Bronchial epithelial cell (primary cell): ENCODE measurements around the gene FER. TPM values are rescaled to one million over a fixed set of nuclear protein-coding genes. Genes with fewer than 3 reads are reported as not detected.

Experiments used
- DNase-seq: peaks from one replicate; pipeline ENCODE4 v3.0.0-alpha.2; 2010; ENCODE audit warnings: low read depth
- FAIRE-seq: peaks from 2 replicates; lab custom pipeline; 2011; peaks lifted over from hg19 to GRCh38; lab: Jason Lieb, UNC
- H3K27me3 ChIP-seq: 2 replicates; pipeline ENCODE4 v1.5.1; 2011; ENCODE audit warnings: low read length; ENCODE audit not compliant: control insufficient read depth, insufficient read depth
- H3K36me3 ChIP-seq: 2 replicates; pipeline ENCODE4 v1.5.1; 2011; ENCODE audit warnings: low read length; ENCODE audit not compliant: control insufficient read depth, insufficient read depth
- H3K4me3 ChIP-seq: 2 replicates; pipeline ENCODE4 v1.5.1; 2011; ENCODE audit warnings: mild to moderate bottlenecking, low read depth, low read length, control low read depth
- CTCF ChIP-seq: IDR thresholded peaks from 2 replicates; pipeline ENCODE4 v1.5.1; 2011; ENCODE audit warnings: mild to moderate bottlenecking, moderate library complexity, low read length, control low read depth, inconsistent platforms; ENCODE audit not compliant: insufficient read depth, severe bottlenecking
- total RNA-seq: library from RNA; depleted of rRNA; stranded (reverse); fragments of >200 nt; gene quantifications from 2 replicates; pipeline ENCODE4 v1.2.1, GENCODE V29; 2014

FER gene
- total RNA-seq, 1 donor from 2014 or later: 23.7 TPM

- no peak for DNase-seq
- no peak for FAIRE-seq
- Histone ChIP-seq H3K36me3 (no peaks in the 10 kb centered on the region), H3K4me3 (no peak overlapping the region), H3K27me3 (no peaks in the 10 kb centered on the region)
- TF ChIP-seq CTCF: no peak
Observed at GRCh38 chr5:108711898-108712297, 35.8 kb upstream of the FER start.

GRCh38 chr5:108715408-108715807 is 32.3 kb upstream of the FER start:
- TF ChIP-seq CTCF: no peak
- DNase-seq: no peak
- H3K4me3 ChIP-seq: no peak overlapping the region
- no peaks in the 10 kb centered on the region for H3K36me3 ChIP-seq
- H3K27me3 ChIP-seq: no peaks in the 10 kb centered on the region
- no peak for FAIRE-seq

GRCh38 chr5:108720391-108720790 is 27.3 kb upstream of the FER start:
- DNase-seq: peak; percentile 70
- no peak for FAIRE-seq
- no peak for TF ChIP-seq CTCF
- Histone ChIP-seq H3K36me3 (no peaks in the 10 kb centered on the region), H3K27me3 (no peaks in the 10 kb centered on the region), H3K4me3 (no peak overlapping the region)

GRCh38 chr5:108726446-108727235 is 21.1 kb upstream of the FER start:
- TF ChIP-seq CTCF: no peak
- Histone ChIP-seq H3K36me3 (no peaks in the 10 kb centered on the region), H3K27me3 (no peaks in the 10 kb centered on the region), H3K4me3 (peak overlapping the region; percentile 93)
- FAIRE-seq (no peak), DNase-seq (peak; percentile 83)

- H3K4me3 ChIP-seq: peak overlapping the region; percentile 93
- no peaks in the 10 kb centered on the region for H3K36me3 ChIP-seq
- no peak for TF ChIP-seq CTCF
- DNase-seq (peak; percentile 35), FAIRE-seq (no peak)
- H3K27me3 ChIP-seq: no peaks in the 10 kb centered on the region
Observed at GRCh38 chr5:108727236-108727650, 20.5 kb upstream of the FER start.
